GM19395 (cell line): ENCODE data around the gene PTPRT.
"Not testable (repeated sequence)": the region's sequence is repeated elsewhere in the genome, so short reads cannot be mapped to it uniquely, and the experiment has no call there.

Experiments used
- ATAC-seq: cut with Tn5 transposase; IDR thresholded peaks from one replicate; pipeline ENCODE4 v1.9.1; 2021; ENCODE audit warnings: mild to moderate bottlenecking, moderate library complexity; ENCODE audit not compliant: unreplicated experiment

Gene PTPRT

GRCh38 chr20:42920776-42921175 lies 268.9 kb downstream of the PTPRT start:
- ATAC-seq, result no peak

- no peak for ATAC-seq
Measured at GRCh38 chr20:42919316-42919715, 270.4 kb downstream of the PTPRT start.

GRCh38 chr20:42915081-42915480 lies 274.6 kb downstream of the PTPRT start:
- no peak for ATAC-seq

- ATAC-seq, result no peak
Measured at GRCh38 chr20:42914302-42914701, 275.4 kb downstream of the PTPRT start.

- ATAC-seq, result not testable (repeated sequence)
Measured at GRCh38 chr20:42910808-42911207, 278.9 kb downstream of the PTPRT start.

- no peak for ATAC-seq
Measured at GRCh38 chr20:42907730-42908129, 282.0 kb downstream of the PTPRT start.

- no peak for ATAC-seq
Measured at GRCh38 chr20:42906120-42906519, 283.6 kb downstream of the PTPRT start.

GRCh38 chr20:42902509-42902908 lies 287.2 kb downstream of the PTPRT start:
- ATAC-seq, result no peak

GRCh38 chr20:42901689-42902440 lies 287.8 kb downstream of the PTPRT start:
- ATAC-seq, result no peak

- ATAC-seq, result not testable (repeated sequence)
Measured at GRCh38 chr20:42900764-42901163, 288.9 kb downstream of the PTPRT start.

GRCh38 chr20:42895020-42895419 lies 294.7 kb downstream of the PTPRT start:
- ATAC-seq, result no peak

GRCh38 chr20:42894483-42894882 lies 295.2 kb downstream of the PTPRT start:
- ATAC-seq, result no peak

- ATAC-seq, result no peak
Measured at GRCh38 chr20:42889517-42889916, 300.2 kb downstream of the PTPRT start.

- no peak for ATAC-seq
Measured at GRCh38 chr20:42887281-42887680, 302.4 kb downstream of the PTPRT start.

- no peak for ATAC-seq
Measured at GRCh38 chr20:42886801-42887200, 302.9 kb downstream of the PTPRT start.

GRCh38 chr20:42886046-42886445 lies 303.7 kb downstream of the PTPRT start:
- ATAC-seq, result no peak

GRCh38 chr20:42875581-42875980 lies 314.1 kb downstream of the PTPRT start:
- no peak for ATAC-seq

GRCh38 chr20:42873259-42873658 lies 316.4 kb downstream of the PTPRT start:
- ATAC-seq, result no peak

- no peak for ATAC-seq
Measured at GRCh38 chr20:42864116-42864515, 325.6 kb downstream of the PTPRT start.

GRCh38 chr20:42862446-42862845 lies 327.3 kb downstream of the PTPRT start:
- ATAC-seq, result no peak

- ATAC-seq, result no peak
Measured at GRCh38 chr20:42857446-42857845, 332.3 kb downstream of the PTPRT start.

GRCh38 chr20:42855896-42856295 lies 333.8 kb downstream of the PTPRT start:
- ATAC-seq, result no peak

GRCh38 chr20:42852691-42853090 lies 337.0 kb downstream of the PTPRT start:
- ATAC-seq, result no peak
